GM06990 (cell line): ENCODE measurements around the gene FGA.
"Not testable (repeated sequence)": the region's sequence is repeated elsewhere in the genome, so short reads cannot be mapped to it uniquely, and the experiment has no call there.

ENCODE experiments used
- DNase-seq: peaks from one replicate; pipeline ENCODE4 v3.0.0-alpha.2; 2011; ENCODE audit not compliant: insufficient read length; ENCODE audit errors: extremely low read depth
- H3K27me3 ChIP-seq: replicated peaks from 2 replicates; pipeline ENCODE4 v1.6.0; 2011; ENCODE audit warnings: low read length; ENCODE audit not compliant: control insufficient read depth, insufficient read depth
- H3K36me3 ChIP-seq: 2 replicates; pipeline ENCODE4 v1.5.1; 2011; ENCODE audit warnings: low read length; ENCODE audit not compliant: control insufficient read depth, insufficient read depth
- H3K4me3 ChIP-seq: replicated peaks from 2 replicates; pipeline ENCODE4 v1.5.1; 2011; ENCODE audit warnings: low read depth, mild to moderate bottlenecking, control low read depth, low read length
- TF ChIP-seq, protein P1 (sequence below): IDR thresholded peaks from 2 replicates; pipeline ENCODE4 v1.5.1; 2011; ENCODE audit warnings: low read length, control low read depth, mild to moderate bottlenecking, inconsistent platforms; ENCODE audit not compliant: insufficient read depth, poor library complexity, severe bottlenecking

Gene FGA

DNA sequence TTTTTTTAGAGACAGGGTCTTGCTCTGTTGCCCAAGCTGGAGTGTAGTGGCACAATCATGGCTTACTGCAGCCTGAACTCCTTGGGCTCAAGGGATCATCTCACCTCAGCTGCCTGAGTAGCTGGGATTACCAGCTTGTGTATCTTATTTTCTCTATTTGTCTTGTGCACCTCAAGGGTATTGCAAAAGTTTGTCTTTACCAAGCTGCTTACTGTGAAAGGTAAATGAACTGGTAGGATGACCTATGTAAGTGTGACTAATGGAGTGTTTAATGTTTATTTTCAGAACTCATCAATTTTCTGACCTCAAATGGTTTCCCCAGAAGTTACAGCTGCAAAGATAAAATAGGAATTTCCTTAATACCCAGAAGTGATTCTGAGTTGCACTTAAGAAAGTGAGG is 5.3 kb upstream of the FGA start:
- no peaks in the 10 kb centered on the region for H3K27me3 ChIP-seq
- TF ChIP-seq, protein P1, sequence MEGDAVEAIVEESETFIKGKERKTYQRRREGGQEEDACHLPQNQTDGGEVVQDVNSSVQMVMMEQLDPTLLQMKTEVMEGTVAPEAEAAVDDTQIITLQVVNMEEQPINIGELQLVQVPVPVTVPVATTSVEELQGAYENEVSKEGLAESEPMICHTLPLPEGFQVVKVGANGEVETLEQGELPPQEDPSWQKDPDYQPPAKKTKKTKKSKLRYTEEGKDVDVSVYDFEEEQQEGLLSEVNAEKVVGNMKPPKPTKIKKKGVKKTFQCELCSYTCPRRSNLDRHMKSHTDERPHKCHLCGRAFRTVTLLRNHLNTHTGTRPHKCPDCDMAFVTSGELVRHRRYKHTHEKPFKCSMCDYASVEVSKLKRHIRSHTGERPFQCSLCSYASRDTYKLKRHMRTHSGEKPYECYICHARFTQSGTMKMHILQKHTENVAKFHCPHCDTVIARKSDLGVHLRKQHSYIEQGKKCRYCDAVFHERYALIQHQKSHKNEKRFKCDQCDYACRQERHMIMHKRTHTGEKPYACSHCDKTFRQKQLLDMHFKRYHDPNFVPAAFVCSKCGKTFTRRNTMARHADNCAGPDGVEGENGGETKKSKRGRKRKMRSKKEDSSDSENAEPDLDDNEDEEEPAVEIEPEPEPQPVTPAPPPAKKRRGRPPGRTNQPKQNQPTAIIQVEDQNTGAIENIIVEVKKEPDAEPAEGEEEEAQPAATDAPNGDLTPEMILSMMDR = no peak
- no peak for DNase-seq
- no peak overlapping the region for H3K4me3 ChIP-seq
- no peaks in the 10 kb centered on the region for H3K36me3 ChIP-seq

DNA sequence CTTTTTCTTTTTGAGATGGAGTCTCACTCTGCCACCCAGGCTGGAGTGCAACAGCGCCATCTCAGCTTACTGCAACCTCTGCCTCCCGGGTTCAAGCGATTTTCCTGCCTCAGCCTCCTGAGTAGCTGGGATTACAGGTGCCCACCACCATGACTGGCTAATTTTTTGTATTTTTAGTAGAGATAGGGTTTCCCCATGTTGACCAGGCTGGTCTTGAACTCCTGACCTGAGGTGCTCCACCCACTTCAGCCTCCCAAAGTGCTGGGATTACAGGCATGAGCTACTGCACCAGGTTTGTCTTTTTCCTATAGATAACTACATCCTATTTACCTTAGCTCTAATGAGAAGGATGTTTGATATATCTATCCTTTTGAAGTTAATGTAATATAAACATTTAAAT is 3.8 kb upstream of the FGA start:
- not testable (repeated sequence) for H3K4me3 ChIP-seq, H3K36me3 ChIP-seq, DNase-seq, H3K27me3 ChIP-seq

DNA sequence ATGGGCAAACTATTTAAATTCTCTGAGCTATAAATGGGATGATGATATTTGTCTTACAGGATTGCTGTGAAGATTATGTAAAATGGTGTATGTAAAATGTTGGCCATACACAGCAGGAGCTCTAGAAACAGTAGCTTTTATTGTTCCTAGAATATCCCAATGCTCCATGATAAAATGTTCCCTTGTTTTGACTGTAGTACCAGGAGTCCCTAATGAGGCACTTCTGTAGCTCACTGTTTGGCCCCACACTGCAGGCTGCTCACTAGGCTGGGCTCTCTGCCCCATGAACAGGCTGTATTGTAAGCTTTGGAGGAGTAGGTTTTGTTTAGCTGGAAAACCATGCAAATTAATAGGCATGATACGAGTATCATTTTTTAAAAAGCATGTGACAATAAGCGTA is 3.3 kb upstream of the FGA start:
- TF ChIP-seq, protein P1 = no peak
- H3K27me3 ChIP-seq = no peaks in the 10 kb centered on the region; the same call in 1 of the 2 replicates
- no peaks in the 10 kb centered on the region for H3K36me3 ChIP-seq
- no peak for DNase-seq
- H3K4me3 ChIP-seq = no peak overlapping the region

DNA sequence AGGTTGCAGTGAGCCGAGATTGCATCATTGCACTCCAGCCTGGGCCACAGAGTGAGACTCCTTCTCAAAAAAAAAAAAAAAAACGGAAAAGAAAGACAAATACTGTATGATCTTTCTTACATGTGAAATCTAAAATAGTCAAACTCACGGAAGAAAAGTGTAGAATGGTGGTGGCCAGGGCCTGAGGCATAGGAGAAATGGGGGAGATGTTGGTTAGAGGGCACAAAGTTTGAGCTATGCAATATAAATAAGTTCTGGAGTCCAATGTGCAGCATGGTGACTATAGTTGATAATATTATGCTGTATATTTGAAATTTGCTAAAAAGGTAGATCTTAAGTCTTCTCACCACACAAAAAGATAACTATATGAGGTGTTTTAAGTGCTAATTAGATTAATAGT is 1.3 kb upstream of the FGA start:
- Histone ChIP-seq H3K36me3 (no peaks in the 10 kb centered on the region), H3K4me3 (no peak overlapping the region), H3K27me3 (no peaks in the 10 kb centered on the region; the same call in 1 of the 2 replicates)
- DNase-seq = no peak
- TF ChIP-seq, protein P1 = no peak

GRCh38 chr4:154589296-154590197 is 995 bp downstream of the FGA start:
- TF ChIP-seq, protein P1 = no peak
- DNase-seq = no peak
- Histone ChIP-seq H3K27me3 (no peaks in the 10 kb centered on the region; the same call in 1 of the 2 replicates), H3K36me3 (no peaks in the 10 kb centered on the region), H3K4me3 (no peak overlapping the region)

DNA sequence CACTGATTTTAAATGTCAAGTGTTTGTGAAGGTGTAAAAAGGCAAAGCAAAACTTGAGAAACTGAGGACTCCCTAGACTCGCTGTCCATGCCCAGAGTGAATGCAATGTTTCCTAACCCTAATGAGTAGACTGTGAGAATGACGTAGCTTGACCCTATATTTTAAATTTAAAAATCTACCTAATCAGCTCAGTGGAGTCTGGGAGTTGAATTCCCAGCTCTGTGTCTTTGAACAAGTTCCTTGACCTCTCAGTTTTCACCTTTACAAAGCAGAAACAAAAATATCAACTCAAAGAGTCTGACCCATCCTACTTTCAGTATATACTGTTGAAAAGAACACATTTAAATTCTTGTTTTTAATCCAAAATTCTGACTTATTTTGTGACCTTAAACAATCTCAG is 2.3 kb downstream of the FGA start:
- no peak overlapping the region for H3K4me3 ChIP-seq
- H3K27me3 ChIP-seq = no peaks in the 10 kb centered on the region; the same call in 1 of the 2 replicates
- DNase-seq = no peak
- H3K36me3 ChIP-seq = no peaks in the 10 kb centered on the region
- TF ChIP-seq, protein P1 = no peak
